IMR-90 (cell line): Measurements from ENCODE around the gene WBP11. TPM values are rescaled to one million over a fixed set of nuclear protein-coding genes. Genes with fewer than 3 reads are reported as not detected.

ENCODE experiments used
- ATAC-seq: fragments of 200-7000 bp; cut with Tn5 transposase; 2 replicates; pipeline ENCODE4 v1.9.1; 2020; ENCODE audit warnings: low read depth, mild to moderate bottlenecking, moderate library complexity
- BruUV-seq: library from RNA; stranded (reverse); fragments of 400-500 nt; replicated peaks from 2 replicates; lab custom pipeline; 2021; lab: Mats Ljungman, UMichigan
- CTCF ChIA-PET: fragments of 300-600 bp; formaldehyde crosslinking; extraction: SDS; loops from one replicate; lab custom pipeline; 2021; ENCODE audit warnings: antibody characterized with exemption; lab: Yijun Ruan, JAX
- POLR2A ChIA-PET: fragments of 300-600 bp; sonication (Branson Sonifier 250); formaldehyde crosslinking; loops from one replicate; lab custom pipeline; 2022; ENCODE audit warnings: antibody characterized with exemption; ENCODE audit not compliant: unreplicated experiment; lab: Charles Lee
- DNase-seq: peaks from one replicate; pipeline ENCODE4 v3.0.0; 2013
- H2AFZ ChIP-seq: replicated peaks from 2 replicates; pipeline ENCODE3; 2013; ENCODE audit warnings: low read length, mild to moderate bottlenecking; ENCODE audit not compliant: poor library complexity
- H2AK5ac ChIP-seq: 2 replicates; pipeline ENCODE4 v1.6.1; 2013; ENCODE audit warnings: low read depth, low read length, inconsistent platforms
- H2AK9ac ChIP-seq: replicated peaks from 2 replicates; pipeline ENCODE3; 2013; ENCODE audit warnings: mild to moderate bottlenecking, low read depth, low read length, moderate library complexity; ENCODE audit not compliant: poor library complexity
- H2BK120ac ChIP-seq: 2 replicates; pipeline ENCODE4 v1.6.1; 2013; ENCODE audit warnings: low read depth, low read length, inconsistent platforms
- H2BK15ac ChIP-seq: 3 replicates; pipeline ENCODE4 v1.6.1; 2013; ENCODE audit warnings: low read depth, low read length, inconsistent platforms
- H2BK20ac ChIP-seq: 2 replicates; pipeline ENCODE4 v1.6.1; 2013; ENCODE audit warnings: low read depth, mild to moderate bottlenecking, inconsistent platforms, low read length, moderate library complexity
- H2BK5ac ChIP-seq: 2 replicates; pipeline ENCODE4 v1.6.1; 2013; ENCODE audit warnings: mild to moderate bottlenecking, low read depth, low read length, inconsistent platforms; ENCODE audit not compliant: poor library complexity, severe bottlenecking
- H3K14ac ChIP-seq: replicated peaks from 2 replicates; pipeline ENCODE4 v1.6.1; 2013; ENCODE audit warnings: low read depth, low read length, inconsistent platforms
- H3K18ac ChIP-seq: 2 replicates; pipeline ENCODE4 v1.6.1; 2013; ENCODE audit warnings: low read depth, low read length, control low read depth
- H3K23ac ChIP-seq: 2 replicates; pipeline ENCODE4 v1.6.1; 2013; ENCODE audit warnings: low read depth, low read length, inconsistent platforms
- H3K27ac ChIP-seq: 2 replicates; pipeline ENCODE4 v1.5.1; 2013; ENCODE audit warnings: mild to moderate bottlenecking, control low read depth, low read length; ENCODE audit not compliant: insufficient read depth
- H3K27me3 ChIP-seq: 2 replicates; pipeline ENCODE4 v1.6.1; 2013; ENCODE audit warnings: low read length; ENCODE audit not compliant: control insufficient read depth, insufficient read depth
- H3K36me3 ChIP-seq: 2 replicates; pipeline ENCODE4 v1.6.1; 2013; ENCODE audit warnings: low read length, mixed read lengths; ENCODE audit not compliant: control insufficient read depth, insufficient read depth
- H3K4ac ChIP-seq: 2 replicates; pipeline ENCODE4 v1.6.1; 2013; ENCODE audit warnings: low read depth, low read length, inconsistent platforms
- H3K4me1 ChIP-seq: 2 replicates; pipeline ENCODE4 v1.6.1; 2013; ENCODE audit warnings: low read length, mixed read lengths; ENCODE audit not compliant: control insufficient read depth, insufficient read depth
- H3K4me2 ChIP-seq: 2 replicates; pipeline ENCODE4 v1.6.1; 2013; ENCODE audit warnings: low read depth, mild to moderate bottlenecking, control low read depth, low read length, moderate library complexity
- H3K4me3 ChIP-seq: 2 replicates; pipeline ENCODE4 v1.5.1; 2013; ENCODE audit warnings: low read depth, mild to moderate bottlenecking, control low read depth, low read length, moderate library complexity; ENCODE audit not compliant: insufficient read depth
- H3K56ac ChIP-seq: 2 replicates; pipeline ENCODE4 v1.6.1; 2013; ENCODE audit warnings: low read length, inconsistent platforms; ENCODE audit not compliant: insufficient read depth; ENCODE audit errors: extremely low read depth
- H3K79me1 ChIP-seq, 2 experiments: 2 replicates each; pipeline ENCODE4 v1.6.1; 2013; ENCODE audit warnings: low read length in 2 of 2, inconsistent platforms in 1 of 2, low read depth in 1 of 2
- H3K9ac ChIP-seq: 2 replicates; pipeline ENCODE4 v1.6.1; 2013; ENCODE audit warnings: low read depth, low read length, control low read depth
- H3K9me1 ChIP-seq: 2 replicates; pipeline ENCODE4 v1.6.1; 2013; ENCODE audit warnings: low read length, inconsistent platforms; ENCODE audit not compliant: insufficient read depth
- H3K9me3 ChIP-seq: 2 replicates; pipeline ENCODE4 v1.6.1; 2013; ENCODE audit warnings: low read length; ENCODE audit not compliant: control insufficient read depth, insufficient read depth
- H4K20me1 ChIP-seq: 2 replicates; pipeline ENCODE4 v1.6.1; 2013; ENCODE audit warnings: low read length, inconsistent platforms; ENCODE audit not compliant: insufficient read depth
- H4K5ac ChIP-seq: 2 replicates; pipeline ENCODE4 v1.6.1; 2013; ENCODE audit warnings: mild to moderate bottlenecking, low read depth, low read length, control low read depth
- H4K8ac ChIP-seq, 2 experiments: 2 replicates each; pipeline ENCODE4 v1.6.1; 2013; ENCODE audit warnings: low read depth in 2 of 2, low read length in 2 of 2, control low read depth in 1 of 2, inconsistent platforms in 1 of 2
- H4K91ac ChIP-seq: 2 replicates; pipeline ENCODE4 v1.6.1; 2013; ENCODE audit warnings: low read depth, low read length, inconsistent platforms; ENCODE audit not compliant: insufficient read depth
- BHLHE40 ChIP-seq: fragments of 150-350 bp; IDR thresholded peaks from 2 replicates; pipeline ENCODE4 v1.6.1; 2016; ENCODE audit warnings: mild to moderate bottlenecking, low read depth, low read length
- CTCF ChIP-seq: conservative IDR thresholded peaks from 2 replicates; pipeline ENCODE4 v1.5.1; 2012; ENCODE audit warnings: mild to moderate bottlenecking, low read depth, low read length, improper control_type of control experiment
- ELK1 ChIP-seq: fragments of 150-350 bp; IDR thresholded peaks from 2 replicates; pipeline ENCODE4 v1.6.1; 2016; ENCODE audit warnings: low read depth, mild to moderate bottlenecking, low read length, moderate library complexity, borderline replicate concordance
- FOS ChIP-seq: fragments of 150-350 bp; IDR thresholded peaks from 2 replicates; pipeline ENCODE4 v1.6.1; 2016; ENCODE audit warnings: low read depth, low read length
- MAFK ChIP-seq: IDR thresholded peaks from 2 replicates; pipeline ENCODE4 v1.6.1; 2012; ENCODE audit warnings: low read depth, low read length, improper control_type of control experiment
- MAZ ChIP-seq: IDR thresholded peaks from 2 replicates; pipeline ENCODE4 v1.6.1; 2012; ENCODE audit warnings: low read depth, mild to moderate bottlenecking, low read length, improper control_type of control experiment, moderate library complexity, borderline replicate concordance
- MXI1 ChIP-seq: IDR thresholded peaks from 2 replicates; pipeline ENCODE4 v1.6.1; 2012; ENCODE audit warnings: low read depth, mild to moderate bottlenecking, low read length, moderate library complexity, borderline replicate concordance
- POLR2A ChIP-seq: IDR thresholded peaks from 2 replicates; pipeline ENCODE4 v1.6.1; 2012; ENCODE audit warnings: mild to moderate bottlenecking, low read depth, low read length
- RAD21 ChIP-seq: IDR thresholded peaks from 2 replicates; pipeline ENCODE4 v1.6.1; 2012; ENCODE audit warnings: low read length, improper control_type of control experiment
- RFX5 ChIP-seq: IDR thresholded peaks from 2 replicates; pipeline ENCODE4 v1.8.0; 2012; ENCODE audit warnings: low read depth, mild to moderate bottlenecking, low read length, moderate library complexity
- SMC3 ChIP-seq: fragments of 150-350 bp; IDR thresholded peaks from 2 replicates; pipeline ENCODE4 v1.6.1; 2016; ENCODE audit warnings: low read depth, mild to moderate bottlenecking, antibody characterized with exemption, low read length, moderate library complexity
- USF2 ChIP-seq: fragments of 150-350 bp; IDR thresholded peaks from 2 replicates; pipeline ENCODE4 v1.6.1; 2017; ENCODE audit warnings: mild to moderate bottlenecking, antibody characterized with exemption, low read length, low read depth
- WGBS, 2 experiments: methylation state at CpG; one replicate each; pipeline versions ENCODE4 v1.1.5 to v1.1.7; 2013; ENCODE audit warnings: missing lambda C conversion rate in 2 of 2; ENCODE audit not compliant: insufficient read length in 1 of 2; ENCODE audit errors: extremely low coverage in 2 of 2; 5-methylcytosine and 5-hydroxymethylcytosine counted together
- dilution Hi-C: fragments of 300-500 bp; cut with HindIII; formaldehyde crosslinking; loops from one replicate; pipeline ENCODE4 v1.14.3; 2018; ENCODE audit warnings: low sequenced_read_pairs; ENCODE audit not compliant: unreplicated experiment
- in situ Hi-C: fragments of 300-500 bp; cut with MboI; formaldehyde crosslinking; loops from 3 replicates; pipeline ENCODE4 v1.14.3; 2019; ENCODE audit warnings: low sequenced_read_pairs, inconsistent platforms, mixed read lengths
- intact Hi-C: fragments of 100-400 bp; cut with micrococcal nuclease; formaldehyde crosslinking; loops from 2 replicates; pipeline ENCODE4 v1.10.0; 2022
- polyA plus RNA-seq, 3 experiments: library from polyadenylated mRNA; depleted of rRNA; stranded (reverse); fragments of >200 nt; gene quantifications; 2 replicates each; pipeline ENCODE4 v1.2.3, GENCODE V29; 2012; ENCODE audit warnings: low replicate concordance in 1 of 3
- total RNA-seq: library from RNA; depleted of rRNA; stranded (reverse); fragments of >200 nt; gene quantifications from 2 replicates; pipeline ENCODE4 v1.2.3, GENCODE V29; 2012

WBP11 gene
- total and polyA plus RNA-seq, 2 of the 4 experiments (the other 2 are of a cell fraction) = 2.5 to 18.3 TPM

- dilution Hi-C loops = no loop called here
- no peak overlapping the region for H2BK20ac ChIP-seq
- H3K27ac ChIP-seq = no peak overlapping the region
- H2AK9ac ChIP-seq = no peak overlapping the region
- no peak overlapping the region for H3K18ac ChIP-seq
- H3K14ac ChIP-seq = no peak overlapping the region
- TF ChIP-seq BHLHE40 (no peak), POLR2A (no peak), USF2 (no peak), ELK1 (no peak), MAZ (no peak), SMC3 (no peak), FOS (no peak), RAD21 (no peak), MXI1 (no peak), RFX5 (no peak), CTCF (no peak), MAFK (no peak)
- 50% methylated on average over 1 of the region's 5 CpGs; no CpG with 5 or more reads in 1 of the 2 experiments for WGBS, 2 experiments
- DNase-seq (no peak), ATAC-seq (no peak)
- H4K8ac ChIP-seq = no peak overlapping the region
- no peak overlapping the region for H3K4me2 ChIP-seq
- no peak overlapping the region for H2BK5ac ChIP-seq
- H3K79me1 ChIP-seq = no peaks in the 10 kb centered on the region
- no peak overlapping the region for H3K9ac ChIP-seq
- no TSS peak for BruUV-seq
- CTCF ChIA-PET = interaction anchor here (0.7 to 2.3 kb wide), 8 partner anchors 12 to 411 kb away, joined by 3 to 7 read pairs (median 4); partner anchors contain the start of gene RERG
- H3K4me3 ChIP-seq = no peak overlapping the region
- peaks cover 2% of the 10 kb centered on the region; the same call in 1 of the 2 replicates for H3K27me3 ChIP-seq
- no peak overlapping the region for H2AFZ ChIP-seq
- no peak overlapping the region for H3K23ac ChIP-seq
- H4K20me1 ChIP-seq = no peaks in the 10 kb centered on the region
- in situ Hi-C loops = no loop called here
- H4K91ac ChIP-seq = no peak overlapping the region
- intact Hi-C loops = no loop called here
- H2BK120ac ChIP-seq = no peak overlapping the region
- POLR2A ChIA-PET = no interaction called here
- H2AK5ac ChIP-seq = no peak overlapping the region
- no peak overlapping the region for H3K4ac ChIP-seq
- H3K56ac ChIP-seq = no peak overlapping the region
- no peaks in the 10 kb centered on the region for H3K9me3 ChIP-seq
- H3K9me1 ChIP-seq = no peaks in the 10 kb centered on the region
- no peaks in the 10 kb centered on the region for H3K4me1 ChIP-seq
- H4K5ac ChIP-seq = no peak overlapping the region
- no peaks in the 10 kb centered on the region for H3K36me3 ChIP-seq
- no peak overlapping the region for H2BK15ac ChIP-seq
Measured at GRCh38 chr12:14810167-14810952, 7.1 kb upstream of the WBP11 start.
